ENCODE data around the gene FERMT2.

Gene FERMT2

DNA sequence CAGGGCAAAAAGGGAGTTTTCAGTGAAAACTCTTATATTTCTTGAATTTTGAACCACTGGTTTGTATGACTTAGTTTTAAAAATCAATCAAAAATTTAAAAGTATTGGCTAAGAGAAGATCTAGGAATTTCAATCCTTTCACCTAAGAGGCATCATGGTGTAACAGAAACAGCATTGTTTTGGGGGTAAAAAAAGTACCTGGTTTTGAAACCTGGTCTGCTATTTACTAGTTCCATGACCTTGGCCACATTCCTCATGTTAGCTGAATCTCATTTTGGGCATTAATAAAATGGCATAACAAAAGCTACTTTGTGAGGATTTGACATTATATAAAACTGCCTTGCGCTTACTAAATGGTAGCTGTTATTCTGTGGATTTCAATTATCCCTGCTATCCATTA is 142.7 kb downstream of the FERMT2 start:
- no peaks in the 10 kb centered on the region for H3K36me3 Mint-ChIP-seq (ENCODE audit: low read depth)
- no peaks in the 10 kb centered on the region for H3K27me3 Mint-ChIP-seq
- H3K27ac Mint-ChIP-seq = no peak overlapping the region
- H3K4me3 Mint-ChIP-seq = no peak overlapping the region
- H3K4me1 Mint-ChIP-seq (ENCODE audit: low read depth) = no peaks in the 10 kb centered on the region
- no peaks in the 10 kb centered on the region for H3K9me3 Mint-ChIP-seq
